HepG2 (cell line): ENCODE results near the gene SNU13. TPM values are rescaled to one million over a fixed set of nuclear protein-coding genes. Genes with fewer than 3 reads are reported as not detected.
A peak's percentile ranks its signal among the peaks of the same experiment; 100 is the strongest.

ENCODE experiments used
- CENPT ChIP-seq: sonication (generic); formaldehyde crosslinking; IDR thresholded peaks from 2 replicates; pipeline ENCODE4 v1.8.0; 2022; ENCODE audit warnings: low read depth, mild to moderate bottlenecking, moderate library complexity, missing genetic modification reagents
- GLI4 ChIP-seq: sonication (generic); formaldehyde crosslinking; IDR thresholded peaks from 2 replicates; pipeline ENCODE4 v1.5.1; 2020; ENCODE audit warnings: missing genetic modification reagents, mild to moderate bottlenecking, moderate library complexity, borderline replicate concordance
- KAT8 ChIP-seq: IDR thresholded peaks from 2 replicates; pipeline ENCODE4 v1.6.1; 2016; ENCODE audit warnings: missing genetic modification reagents, missing compliant biosample characterization
- NCOA2 ChIP-seq: sonication (generic); formaldehyde crosslinking; IDR thresholded peaks from 2 replicates; pipeline ENCODE4 v1.8.0; 2022; ENCODE audit warnings: inconsistent platforms
- NFKBIZ ChIP-seq: IDR thresholded peaks from 2 replicates; pipeline ENCODE4 v1.6.1; 2018; ENCODE audit warnings: missing genetic modification reagents, missing compliant biosample characterization
- RCOR2 ChIP-seq: IDR thresholded peaks from 2 replicates; pipeline ENCODE4 v1.6.1; 2016; ENCODE audit warnings: missing biosample characterization, missing genetic modification reagents
- ZFP36L2 ChIP-seq: sonication (generic); formaldehyde crosslinking; IDR thresholded peaks from 2 replicates; pipeline ENCODE4 v1.4.0; 2020; ENCODE audit warnings: missing genetic modification reagents
- ZFP90 ChIP-seq: sonication (generic); formaldehyde crosslinking; IDR thresholded peaks from 2 replicates; pipeline ENCODE4 v1.8.0; 2022; ENCODE audit warnings: missing genetic modification reagents, mild to moderate bottlenecking, inconsistent platforms, borderline replicate concordance
- ZMYM4 ChIP-seq: sonication (generic); formaldehyde crosslinking; IDR thresholded peaks from 2 replicates; pipeline ENCODE4 v1.8.1; 2023; ENCODE audit warnings: mild to moderate bottlenecking, missing genetic modification reagents
- ZNF564 ChIP-seq: sonication (generic); formaldehyde crosslinking; IDR thresholded peaks from 2 replicates; pipeline ENCODE4 v1.8.1; 2023; ENCODE audit warnings: mild to moderate bottlenecking, missing genetic modification reagents
- polyA plus RNA-seq, 8 experiments: library from polyadenylated mRNA; depleted of rRNA in 3 of 8; stranded (reverse) in 7 of 8; unstranded in 1 of 8; fragments of >200 nt; fragmentation: Illumina TruSeq in 4 of 8; extraction: Trizol in 4 of 8; gene quantifications; 2 replicates each; pipeline versions ENCODE4 v1.2.1 to v1.2.3, GENCODE V29; 2011 to 2016; ENCODE audit warnings: low read depth in 4 of 8, missing spikeins in 1 of 8, mixed read lengths in 1 of 8; ENCODE audit not compliant: insufficient read depth in 1 of 8
- total RNA-seq, 5 experiments: library from RNA; depleted of rRNA; stranded (reverse); fragments of >200 nt; fragmentation: Illumina TruSeq; extraction: Trizol; gene quantifications; 2 replicates each; pipeline ENCODE4 v1.2.3, GENCODE V29; 2016; ENCODE audit warnings: low read depth in 1 of 5
- TF ChIP-seq, protein P1 (sequence below): sonication (generic); formaldehyde crosslinking; IDR thresholded peaks from 2 replicates; pipeline ENCODE4 v1.4.0; 2020; ENCODE audit warnings: low read depth, mild to moderate bottlenecking, missing genetic modification reagents
- TF ChIP-seq, protein P2 (sequence below): sonication (generic); formaldehyde crosslinking; IDR thresholded peaks from 2 replicates; pipeline ENCODE4 v1.8.1; 2023; ENCODE audit warnings: mild to moderate bottlenecking, missing genetic modification reagents
- TF ChIP-seq, protein P3 (sequence below), 2 experiments: sonication (generic) in 1 of 2; formaldehyde crosslinking in 1 of 2; IDR thresholded peaks; 2 replicates each; pipeline versions ENCODE4 v1.6.1 to v1.9.0; 2014 to 2022; ENCODE audit warnings: antibody characterized with exemption in 1 of 2, borderline replicate concordance in 1 of 2, inconsistent platforms in 1 of 2, low read depth in 1 of 2, missing genetic modification reagents in 1 of 2
- TF ChIP-seq, protein P4 (sequence below): sonication (generic); formaldehyde crosslinking; IDR thresholded peaks from 2 replicates; pipeline ENCODE4 v1.4.0; 2020; ENCODE audit warnings: missing genetic modification reagents, borderline replicate concordance

Gene SNU13
- total and polyA plus RNA-seq, 2 of the 13 experiments (the other 11 are each of a cell fraction or from before 2014, with no cell fraction given), result 203 to 287 TPM

DNA sequence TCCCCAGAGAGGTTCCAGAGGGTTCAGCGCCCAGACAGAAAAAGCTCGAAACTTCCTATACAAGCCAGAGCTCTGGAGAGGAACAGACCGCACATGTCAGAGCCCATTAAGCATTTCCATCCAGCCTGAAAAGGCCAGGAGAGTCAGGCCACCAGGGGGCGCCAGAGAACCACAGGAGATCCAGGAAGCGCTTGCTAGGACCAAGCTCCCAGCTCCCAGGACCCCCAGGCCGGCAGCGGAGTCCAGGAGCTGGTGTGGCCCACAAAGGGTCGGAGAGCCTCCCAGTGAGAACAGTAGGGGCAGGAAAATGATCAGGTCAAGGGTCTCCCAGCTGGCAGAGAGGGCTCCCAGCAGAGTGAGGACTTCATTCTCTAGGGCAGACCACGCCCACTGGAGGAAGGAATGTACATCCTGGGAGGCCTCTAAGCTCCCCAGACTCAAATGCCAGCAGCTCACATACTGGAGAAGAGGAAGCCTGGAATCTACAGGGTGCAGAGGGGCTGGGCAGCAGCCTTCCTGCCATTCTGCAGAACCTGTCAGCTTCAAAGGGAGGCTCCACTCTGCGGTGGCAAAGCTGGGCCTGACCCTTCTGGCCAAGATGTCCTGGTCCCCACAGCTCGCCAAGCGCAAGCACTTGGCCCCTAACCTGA is 8.6 kb upstream of the SNU13 start (continued):
- TF ChIP-seq NFKBIZ, result no peak
- TF ChIP-seq, protein P1, sequence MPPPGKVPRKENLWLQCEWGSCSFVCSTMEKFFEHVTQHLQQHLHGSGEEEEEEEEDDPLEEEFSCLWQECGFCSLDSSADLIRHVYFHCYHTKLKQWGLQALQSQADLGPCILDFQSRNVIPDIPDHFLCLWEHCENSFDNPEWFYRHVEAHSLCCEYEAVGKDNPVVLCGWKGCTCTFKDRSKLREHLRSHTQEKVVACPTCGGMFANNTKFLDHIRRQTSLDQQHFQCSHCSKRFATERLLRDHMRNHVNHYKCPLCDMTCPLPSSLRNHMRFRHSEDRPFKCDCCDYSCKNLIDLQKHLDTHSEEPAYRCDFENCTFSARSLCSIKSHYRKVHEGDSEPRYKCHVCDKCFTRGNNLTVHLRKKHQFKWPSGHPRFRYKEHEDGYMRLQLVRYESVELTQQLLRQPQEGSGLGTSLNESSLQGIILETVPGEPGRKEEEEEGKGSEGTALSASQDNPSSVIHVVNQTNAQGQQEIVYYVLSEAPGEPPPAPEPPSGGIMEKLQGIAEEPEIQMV (CRISPR knock-in tag), result no peak
- no peak for TF ChIP-seq ZNF564 (CRISPR knock-in tag)
- TF ChIP-seq RCOR2, result no peak
- peak; percentile 40; the same call in 1 of the 2 replicates for TF ChIP-seq KAT8 (CRISPR knock-in tag)
- TF ChIP-seq ZFP90 (CRISPR knock-in tag), result 0 out of 2 replicates have a peak, but pooled peaks have one; percentile 24
- TF ChIP-seq ZFP36L2 (CRISPR knock-in tag), result no peak
- TF ChIP-seq, protein P2, sequence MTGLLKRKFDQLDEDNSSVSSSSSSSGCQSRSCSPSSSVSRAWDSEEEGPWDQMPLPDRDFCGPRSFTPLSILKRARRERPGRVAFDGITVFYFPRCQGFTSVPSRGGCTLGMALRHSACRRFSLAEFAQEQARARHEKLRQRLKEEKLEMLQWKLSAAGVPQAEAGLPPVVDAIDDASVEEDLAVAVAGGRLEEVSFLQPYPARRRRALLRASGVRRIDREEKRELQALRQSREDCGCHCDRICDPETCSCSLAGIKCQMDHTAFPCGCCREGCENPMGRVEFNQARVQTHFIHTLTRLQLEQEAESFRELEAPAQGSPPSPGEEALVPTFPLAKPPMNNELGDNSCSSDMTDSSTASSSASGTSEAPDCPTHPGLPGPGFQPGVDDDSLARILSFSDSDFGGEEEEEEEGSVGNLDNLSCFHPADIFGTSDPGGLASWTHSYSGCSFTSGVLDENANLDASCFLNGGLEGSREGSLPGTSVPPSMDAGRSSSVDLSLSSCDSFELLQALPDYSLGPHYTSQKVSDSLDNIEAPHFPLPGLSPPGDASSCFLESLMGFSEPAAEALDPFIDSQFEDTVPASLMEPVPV (CRISPR knock-in tag), result no peak
- 0 out of 2 replicates have a peak, but pooled peaks have one; percentile 27 for TF ChIP-seq NCOA2 (CRISPR knock-in tag)
- TF ChIP-seq, protein P3, sequence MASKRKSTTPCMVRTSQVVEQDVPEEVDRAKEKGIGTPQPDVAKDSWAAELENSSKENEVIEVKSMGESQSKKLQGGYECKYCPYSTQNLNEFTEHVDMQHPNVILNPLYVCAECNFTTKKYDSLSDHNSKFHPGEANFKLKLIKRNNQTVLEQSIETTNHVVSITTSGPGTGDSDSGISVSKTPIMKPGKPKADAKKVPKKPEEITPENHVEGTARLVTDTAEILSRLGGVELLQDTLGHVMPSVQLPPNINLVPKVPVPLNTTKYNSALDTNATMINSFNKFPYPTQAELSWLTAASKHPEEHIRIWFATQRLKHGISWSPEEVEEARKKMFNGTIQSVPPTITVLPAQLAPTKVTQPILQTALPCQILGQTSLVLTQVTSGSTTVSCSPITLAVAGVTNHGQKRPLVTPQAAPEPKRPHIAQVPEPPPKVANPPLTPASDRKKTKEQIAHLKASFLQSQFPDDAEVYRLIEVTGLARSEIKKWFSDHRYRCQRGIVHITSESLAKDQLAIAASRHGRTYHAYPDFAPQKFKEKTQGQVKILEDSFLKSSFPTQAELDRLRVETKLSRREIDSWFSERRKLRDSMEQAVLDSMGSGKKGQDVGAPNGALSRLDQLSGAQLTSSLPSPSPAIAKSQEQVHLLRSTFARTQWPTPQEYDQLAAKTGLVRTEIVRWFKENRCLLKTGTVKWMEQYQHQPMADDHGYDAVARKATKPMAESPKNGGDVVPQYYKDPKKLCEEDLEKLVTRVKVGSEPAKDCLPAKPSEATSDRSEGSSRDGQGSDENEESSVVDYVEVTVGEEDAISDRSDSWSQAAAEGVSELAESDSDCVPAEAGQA (IDR thresholded peaks at IDR 0.05; ENCODE audit: low read depth), result no peak
- TF ChIP-seq, protein P3 (CRISPR knock-in tag; IDR thresholded peaks at IDR 0.05; ENCODE audit: borderline replicate concordance), result no peak
- TF ChIP-seq, protein P4, sequence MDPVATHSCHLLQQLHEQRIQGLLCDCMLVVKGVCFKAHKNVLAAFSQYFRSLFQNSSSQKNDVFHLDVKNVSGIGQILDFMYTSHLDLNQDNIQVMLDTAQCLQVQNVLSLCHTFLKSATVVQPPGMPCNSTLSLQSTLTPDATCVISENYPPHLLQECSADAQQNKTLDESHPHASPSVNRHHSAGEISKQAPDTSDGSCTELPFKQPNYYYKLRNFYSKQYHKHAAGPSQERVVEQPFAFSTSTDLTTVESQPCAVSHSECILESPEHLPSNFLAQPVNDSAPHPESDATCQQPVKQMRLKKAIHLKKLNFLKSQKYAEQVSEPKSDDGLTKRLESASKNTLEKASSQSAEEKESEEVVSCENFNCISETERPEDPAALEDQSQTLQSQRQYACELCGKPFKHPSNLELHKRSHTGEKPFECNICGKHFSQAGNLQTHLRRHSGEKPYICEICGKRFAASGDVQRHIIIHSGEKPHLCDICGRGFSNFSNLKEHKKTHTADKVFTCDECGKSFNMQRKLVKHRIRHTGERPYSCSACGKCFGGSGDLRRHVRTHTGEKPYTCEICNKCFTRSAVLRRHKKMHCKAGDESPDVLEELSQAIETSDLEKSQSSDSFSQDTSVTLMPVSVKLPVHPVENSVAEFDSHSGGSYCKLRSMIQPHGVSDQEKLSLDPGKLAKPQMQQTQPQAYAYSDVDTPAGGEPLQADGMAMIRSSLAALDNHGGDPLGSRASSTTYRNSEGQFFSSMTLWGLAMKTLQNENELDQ (CRISPR knock-in tag), result no peak
- no peak for TF ChIP-seq ZMYM4 (CRISPR knock-in tag)
- no peak for TF ChIP-seq CENPT (CRISPR knock-in tag)
- TF ChIP-seq GLI4 (CRISPR knock-in tag), result no peak
